Mucosa of descending colon (tissue), 3 donors: Measurements from ENCODE around the gene PITX3. TPM values are rescaled to one million over a fixed set of nuclear protein-coding genes. Genes with fewer than 3 reads are reported as not detected.
"Not testable (repeated sequence)": the region's sequence is repeated elsewhere in the genome, so short reads cannot be mapped to it uniquely, and the experiment has no call there.

Source experiments
- ATAC-seq: fragments of 200-7000 bp; cut with Tn5 transposase; one replicate; pipeline ENCODE4 v1.9.1; 2020; ENCODE audit warnings: mild to moderate bottlenecking, moderate library complexity
- DNase-seq, 3 donors: peaks; one replicate each; pipeline ENCODE4 v3.0.0-alpha.2; 2020
- H3K36me3 ChIP-seq: fragments of 200-600 bp; one replicate; pipeline ENCODE4 v1.8.0; 2021; ENCODE audit warnings: low read depth, mild to moderate bottlenecking
- H3K4me1 ChIP-seq: fragments of 200-600 bp; one replicate; pipeline ENCODE4 v1.8.0; 2021; ENCODE audit warnings: low read depth, mild to moderate bottlenecking
- H3K4me3 ChIP-seq: fragments of 200-600 bp; one replicate; pipeline ENCODE4 v1.8.0; 2021; ENCODE audit warnings: mild to moderate bottlenecking
- H3K9me3 ChIP-seq: fragments of 200-600 bp; one replicate; pipeline ENCODE4 v1.8.0; 2021; ENCODE audit warnings: mild to moderate bottlenecking
- CTCF ChIP-seq: fragments of 200-600 bp; IDR thresholded peaks from one replicate; pipeline ENCODE4 v1.8.0; 2022; ENCODE audit warnings: antibody characterized with exemption, mild to moderate bottlenecking
- intact Hi-C, 2 donors: fragments of 100-400 bp; cut with DNase I in 1 of 2; cut with micrococcal nuclease in 1 of 2; formaldehyde crosslinking; loops; one replicate each; pipeline versions ENCODE4 v1.11.0 to v1.11.1; 2022; cut with DNase I, micrococcal nuclease
- total RNA-seq, 3 donors: library from RNA; stranded (reverse); fragmentation: NEBNext Ultra II Directional in 2 of 3; extraction: Animal tissue kit (Norgen Biotek cat#: 25700) in 2 of 3; gene quantifications; one replicate each; pipeline versions ENCODE4 v1.2.1 to v1.2.4, GENCODE V29; 2021 to 2023
- donor health status: DM: no; HTN: no; CAD: no; lungs with moderate emphysema.
- donor health status: DM: no; HTN: no; CAD: no.
- donor health status: DM: no; HTN: yes; CAD: no.

PITX3 gene
- total RNA-seq, 3 donors from 2014 or later, result not detected

GRCh38 chr10:102261842-102262241 lies 20.5 kb upstream of the PITX3 start:
- intact Hi-C loops, result no loop called here
- H3K36me3 ChIP-seq, result peaks cover 4% of the 10 kb centered on the region

DNA sequence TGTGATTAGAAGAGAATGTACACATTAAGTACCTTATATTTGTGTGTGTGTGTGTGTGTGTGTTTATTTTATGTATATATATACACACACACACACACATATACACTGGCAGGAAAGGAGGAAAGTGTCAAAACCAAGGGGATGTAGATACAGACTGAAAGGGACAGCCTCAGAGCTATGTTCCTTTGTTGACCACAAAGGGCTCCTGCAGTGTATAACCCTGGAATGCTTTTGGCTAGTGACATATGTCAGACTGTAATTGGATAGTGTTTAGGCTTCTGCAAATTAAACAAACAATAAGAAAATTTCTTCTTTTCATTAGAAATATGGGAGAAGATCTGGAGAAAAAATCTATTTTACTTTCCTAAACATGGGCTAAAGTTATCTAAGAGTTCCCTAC lies 19.9 kb upstream of the PITX3 start:
- no peaks in the 10 kb centered on the region for H3K4me1 ChIP-seq
- peaks cover 4% of the 10 kb centered on the region for H3K36me3 ChIP-seq
- TF ChIP-seq CTCF, result no peak
- no peaks in the 10 kb centered on the region for H3K9me3 ChIP-seq
- DNase-seq, result no peak
- no peak for ATAC-seq
- intact Hi-C loops, result no loop called here
- no peak overlapping the region for H3K4me3 ChIP-seq

More at GRCh38 chr10:102261842-102262241, 20.5 kb upstream of the PITX3 start:
- H3K4me1 ChIP-seq, result no peaks in the 10 kb centered on the region
- DNase-seq, result no peak
- ATAC-seq, result no peak
- no peak for TF ChIP-seq CTCF
- H3K9me3 ChIP-seq, result no peaks in the 10 kb centered on the region
- no peak overlapping the region for H3K4me3 ChIP-seq

GRCh38 chr10:102255404-102255803 lies 14.1 kb upstream of the PITX3 start:
- no peak for TF ChIP-seq CTCF
- no peak for ATAC-seq
- H3K4me3 ChIP-seq, result no peak overlapping the region
- peaks cover 4% of the 10 kb centered on the region for H3K36me3 ChIP-seq
- no peaks in the 10 kb centered on the region for H3K9me3 ChIP-seq
- intact Hi-C loops, result no loop called here
- peaks cover under 1% of the 10 kb centered on the region for H3K4me1 ChIP-seq
- no peak for DNase-seq

DNA sequence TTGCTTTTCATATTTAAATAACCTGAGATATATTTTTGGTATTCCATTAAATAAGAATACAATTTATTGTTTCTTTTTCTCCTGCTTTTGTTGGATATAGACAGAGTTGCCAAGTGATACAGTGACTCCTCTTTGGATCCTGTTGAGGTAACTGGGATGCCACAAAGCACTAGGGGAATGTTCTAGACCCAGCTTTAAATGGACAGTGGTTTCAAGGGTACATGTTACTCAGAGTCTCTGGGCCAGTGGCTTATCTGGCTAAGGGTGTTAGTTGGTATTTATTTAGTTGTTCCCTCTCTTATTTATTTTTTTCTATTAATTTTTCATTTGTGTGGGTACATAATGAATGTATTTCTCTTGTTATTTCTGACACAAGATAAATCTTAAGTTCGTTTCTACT lies 13.1 kb upstream of the PITX3 start:
- intact Hi-C loops, result no loop called here
- ATAC-seq, result no peak
- peaks cover 10% of the 10 kb centered on the region for H3K4me1 ChIP-seq

GRCh38 chr10:102252508-102252907 lies 11.2 kb upstream of the PITX3 start:
- H3K9me3 ChIP-seq, intact Hi-C loops, DNase-seq, ATAC-seq, H3K36me3 ChIP-seq, H3K4me3 ChIP-seq: not testable (repeated sequence)
- peaks cover 25% of the 10 kb centered on the region for H3K4me1 ChIP-seq

More for the DNA sequence above, 13.1 kb upstream of the PITX3 start:
- Histone ChIP-seq H3K36me3 (no peaks in the 10 kb centered on the region), H3K9me3 (no peaks in the 10 kb centered on the region), H3K4me3 (no peak overlapping the region)
- no peak for DNase-seq
- no peak for TF ChIP-seq CTCF

DNA sequence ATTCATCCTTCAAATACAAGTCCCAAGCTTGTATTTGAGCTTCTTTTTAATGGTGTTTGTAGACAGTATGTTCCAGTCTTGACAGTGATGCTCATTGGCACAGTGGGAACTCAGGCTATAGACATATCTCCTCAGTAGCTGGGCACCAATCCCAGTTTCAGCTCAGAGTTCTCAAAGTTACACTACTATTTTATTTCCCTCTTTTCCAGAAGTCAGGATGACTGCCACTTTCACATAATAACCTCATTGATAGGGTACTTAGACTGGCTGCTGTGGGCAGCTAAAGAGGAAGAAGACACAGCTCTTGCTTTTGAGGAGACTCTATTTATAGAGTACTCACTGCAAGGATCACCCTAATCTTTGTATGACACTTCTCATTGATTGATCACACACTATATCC lies 6.4 kb upstream of the PITX3 start:
- Histone ChIP-seq H3K4me1 (peaks cover 44% of the 10 kb centered on the region), H3K9me3 (no peaks in the 10 kb centered on the region), H3K36me3 (no peaks in the 10 kb centered on the region), H3K4me3 (no peak overlapping the region)
- TF ChIP-seq CTCF, result no peak
- ATAC-seq, result no peak
- no peak for DNase-seq
- intact Hi-C loops, result no loop called here
